T-helper 1 cell treated with Interleukin-12 subunit alpha and Interleukin-12 subunit beta and Interleukin-4 antibody, amounts not matched to agents 30 μg/mL and 1 μg/mL, for 36 hours (primary cell): ENCODE data around the gene RAD9A.
"Not testable (repeated sequence)": the region's sequence is repeated elsewhere in the genome, so short reads cannot be mapped to it uniquely, and the experiment has no call there.

Experiments used
- H3K27ac Mint-ChIP-seq: one replicate; pipeline ENCODE4 v1.8.0; 2021; ENCODE audit warnings: mild to moderate bottlenecking, mixed read lengths
- H3K27me3 Mint-ChIP-seq: one replicate; pipeline ENCODE4 v1.8.0; 2021; ENCODE audit warnings: low read depth, mixed read lengths
- H3K36me3 Mint-ChIP-seq: one replicate; pipeline ENCODE4 v1.8.0; 2021; ENCODE audit warnings: low read depth, mixed read lengths
- H3K4me1 Mint-ChIP-seq: one replicate; pipeline ENCODE4 v1.8.0; 2021; ENCODE audit warnings: low read depth, mixed read lengths
- H3K4me3 Mint-ChIP-seq: one replicate; pipeline ENCODE4 v1.8.0; 2021; ENCODE audit warnings: mild to moderate bottlenecking, moderate library complexity, mixed read lengths
- H3K9me3 Mint-ChIP-seq: one replicate; pipeline ENCODE4 v1.8.0; 2021; ENCODE audit warnings: mixed read lengths

The RAD9A gene

DNA sequence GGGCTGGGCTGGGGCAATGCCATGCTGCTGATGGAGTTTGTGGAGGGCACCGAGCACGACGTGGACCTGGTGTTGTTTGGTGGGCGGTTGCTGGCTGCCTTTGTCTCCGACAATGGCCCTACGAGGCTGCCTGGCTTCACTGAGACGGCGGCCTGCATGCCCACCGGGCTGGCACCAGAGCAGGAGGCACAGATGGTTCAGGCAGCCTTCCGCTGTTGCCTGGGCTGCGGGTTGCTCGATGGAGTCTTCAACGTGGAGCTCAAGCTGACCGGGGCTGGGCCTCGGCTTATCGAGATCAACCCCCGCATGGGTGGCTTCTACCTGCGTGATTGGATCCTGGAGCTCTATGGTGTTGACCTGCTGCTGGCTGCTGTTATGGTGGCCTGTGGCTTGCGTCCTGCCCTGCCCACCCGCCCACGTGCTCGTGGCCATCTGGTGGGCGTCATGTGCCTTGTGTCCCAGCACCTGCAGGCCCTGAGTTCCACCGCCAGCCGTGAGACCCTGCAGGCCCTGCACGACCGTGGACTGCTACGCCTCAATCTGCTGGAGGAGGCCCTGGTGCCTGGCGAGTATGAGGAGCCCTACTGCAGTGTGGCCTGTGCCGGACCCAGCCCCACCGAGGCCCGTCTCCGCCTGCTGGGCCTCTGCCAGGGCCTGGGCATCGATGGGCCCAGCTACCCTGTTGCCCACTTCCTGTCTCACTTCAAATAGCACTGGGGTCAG, 32.3 kb downstream of the RAD9A start:
- Mint-ChIP-seq H3K27me3 (peaks cover 5% of the 10 kb centered on the region), H3K4me3 (no peak overlapping the region), H3K9me3 (no peaks in the 10 kb centered on the region), H3K27ac (no peak overlapping the region), H3K36me3 (peaks cover 5% of the 10 kb centered on the region), H3K4me1 (peaks cover 19% of the 10 kb centered on the region)

DNA sequence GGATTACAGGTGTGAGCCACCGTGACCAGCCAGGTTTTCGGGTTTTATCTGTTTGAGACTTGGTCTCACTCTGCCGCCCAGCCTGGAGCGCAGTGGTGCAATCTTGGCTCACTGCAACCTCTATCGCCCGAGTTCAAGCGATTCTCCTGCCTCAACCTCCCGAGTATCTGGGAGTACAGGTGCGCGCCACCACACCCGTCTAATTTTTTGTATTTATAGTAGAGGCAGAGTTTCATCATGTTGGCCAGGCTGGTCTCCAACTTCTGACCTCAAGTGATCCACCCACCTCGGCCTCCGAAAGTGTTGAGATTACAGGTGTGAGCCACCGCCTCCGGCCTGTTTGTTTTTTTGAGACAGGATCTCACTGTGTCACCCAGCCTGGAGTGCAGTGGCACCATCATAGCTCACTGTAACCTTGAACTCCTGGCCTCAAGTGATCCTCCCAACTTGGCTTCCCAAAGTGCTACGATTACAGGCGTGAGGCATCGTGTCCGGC, 35.6 kb downstream of the RAD9A start:
- Mint-ChIP-seq H3K4me3 (peak overlapping the region; percentile 98), H3K36me3 (peaks cover 17% of the 10 kb centered on the region), H3K27ac (peak overlapping the region; percentile 96), H3K4me1 (peaks cover 27% of the 10 kb centered on the region)
- H3K27me3 Mint-ChIP-seq, H3K9me3 Mint-ChIP-seq: not testable (repeated sequence)

DNA sequence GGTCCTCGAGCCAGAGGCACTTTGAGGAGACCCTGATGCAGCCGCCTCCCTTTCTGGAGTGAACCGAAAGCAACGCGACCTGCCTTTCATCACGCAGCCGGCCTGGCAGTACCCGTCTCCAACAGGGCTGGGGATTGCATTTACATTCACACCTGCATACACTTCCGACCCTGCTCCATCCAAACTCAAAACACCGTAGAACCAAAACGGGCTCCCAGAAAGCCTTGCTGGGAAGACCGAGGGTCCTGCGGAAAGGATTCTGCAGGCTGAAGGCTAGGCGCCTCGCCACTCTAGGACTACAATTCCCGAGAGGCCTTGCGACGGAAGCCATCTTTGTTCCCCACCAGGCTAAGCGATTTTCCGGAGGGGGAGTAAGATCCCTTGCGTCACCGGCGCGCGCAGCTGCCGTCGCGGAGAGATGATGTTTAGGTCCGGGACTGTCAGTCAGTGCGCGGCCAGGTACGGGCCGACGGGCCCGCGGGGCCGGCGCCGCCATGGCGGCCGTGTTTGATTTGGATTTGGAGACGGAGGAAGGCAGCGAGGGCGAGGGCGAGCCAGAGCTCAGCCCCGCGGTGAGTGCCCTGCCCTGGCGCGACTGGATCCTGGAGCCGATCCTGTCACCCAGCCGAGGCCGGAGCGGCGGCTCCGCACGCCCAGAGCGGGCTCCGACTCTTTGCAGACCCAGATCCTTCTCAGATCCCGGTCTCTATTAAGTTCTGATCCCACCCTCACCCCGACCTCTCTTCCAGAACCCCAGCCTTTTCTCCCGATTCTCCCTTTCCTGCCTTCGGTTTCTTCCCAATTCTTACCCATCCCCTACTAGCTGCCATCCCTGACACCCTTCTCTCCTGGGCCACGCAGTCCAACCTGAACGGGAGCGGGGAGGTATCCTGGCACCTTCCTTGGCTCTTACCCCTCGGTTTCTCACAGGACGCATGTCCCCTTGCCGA, 36.5 kb downstream of the RAD9A start, which contains the start of gene RPS6KB2:
Gene RPS6KB2 (plus strand): TSS at position 443 of the 950 bp plus-strand sequence. CDS start 52 bp downstream, at position 495.
- H3K27ac Mint-ChIP-seq: peak within 1 kb of the TSS; percentile 96
- H3K4me1 Mint-ChIP-seq: peaks cover 26% of the 10 kb centered on the region
- no peaks in the 10 kb centered on the region for H3K9me3 Mint-ChIP-seq
- no peaks in the 10 kb centered on the region for H3K27me3 Mint-ChIP-seq
- H3K36me3 Mint-ChIP-seq: peaks cover 17% of the 10 kb centered on the region
- peak within 1 kb of the TSS; percentile 98 for H3K4me3 Mint-ChIP-seq

DNA sequence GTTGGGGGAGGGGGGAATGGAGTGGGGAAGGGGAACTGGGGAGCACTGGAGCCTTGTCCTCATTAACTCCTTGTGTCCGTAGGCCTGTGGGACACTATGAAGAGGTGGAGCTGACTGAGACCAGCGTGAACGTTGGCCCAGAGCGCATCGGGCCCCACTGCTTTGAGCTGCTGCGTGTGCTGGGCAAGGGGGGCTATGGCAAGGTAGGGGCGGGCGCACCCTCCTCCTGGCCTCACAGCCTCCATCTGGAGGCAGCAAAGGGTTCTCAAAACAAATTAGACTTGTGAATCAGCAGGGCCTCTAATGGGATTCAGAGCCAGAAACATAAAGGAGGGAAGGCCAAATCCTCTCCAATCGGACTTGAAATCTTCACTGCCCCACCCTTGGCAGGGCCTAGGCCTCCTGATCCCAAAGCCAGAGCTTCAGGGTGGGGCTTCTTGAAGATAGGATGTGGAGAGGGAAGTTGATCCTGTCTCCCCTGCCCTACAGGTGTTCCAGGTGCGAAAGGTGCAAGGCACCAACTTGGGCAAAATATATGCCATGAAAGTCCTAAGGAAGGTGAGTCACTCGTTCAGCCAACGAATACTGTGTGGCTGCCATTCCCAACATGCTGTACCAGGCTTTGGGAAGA, 37.4 kb downstream of the RAD9A start:
- Mint-ChIP-seq H3K27ac (peak overlapping the region; percentile 91), H3K4me1 (peaks cover 28% of the 10 kb centered on the region), H3K9me3 (no peaks in the 10 kb centered on the region), H3K4me3 (peak overlapping the region; percentile 98), H3K36me3 (peaks cover 17% of the 10 kb centered on the region), H3K27me3 (no peaks in the 10 kb centered on the region)

DNA sequence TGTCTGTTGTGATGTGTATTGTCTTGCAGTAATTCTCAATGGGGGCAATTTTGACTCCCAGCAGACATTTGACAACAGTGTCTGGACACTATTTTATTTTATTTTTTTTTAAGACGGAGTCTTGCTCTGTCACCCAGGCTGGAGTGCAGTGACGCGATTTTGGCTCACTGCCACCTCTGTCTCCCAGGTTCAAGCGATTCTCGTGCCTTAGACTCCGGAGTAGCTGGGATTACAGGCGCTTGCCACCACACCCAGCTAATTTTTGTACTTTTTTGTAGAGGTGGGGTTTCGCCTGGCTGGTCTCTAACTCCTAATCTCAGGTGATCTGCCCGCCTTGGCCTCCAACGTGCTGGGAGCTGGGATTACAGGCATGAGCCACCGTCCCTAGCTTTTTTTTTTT, 37.9 kb downstream of the RAD9A start:
- Mint-ChIP-seq H3K36me3 (peaks cover 17% of the 10 kb centered on the region), H3K4me3 (peak overlapping the region; percentile 98), H3K4me1 (peaks cover 28% of the 10 kb centered on the region), H3K27ac (no peak overlapping the region), H3K27me3 (no peaks in the 10 kb centered on the region), H3K9me3 (no peaks in the 10 kb centered on the region)

DNA sequence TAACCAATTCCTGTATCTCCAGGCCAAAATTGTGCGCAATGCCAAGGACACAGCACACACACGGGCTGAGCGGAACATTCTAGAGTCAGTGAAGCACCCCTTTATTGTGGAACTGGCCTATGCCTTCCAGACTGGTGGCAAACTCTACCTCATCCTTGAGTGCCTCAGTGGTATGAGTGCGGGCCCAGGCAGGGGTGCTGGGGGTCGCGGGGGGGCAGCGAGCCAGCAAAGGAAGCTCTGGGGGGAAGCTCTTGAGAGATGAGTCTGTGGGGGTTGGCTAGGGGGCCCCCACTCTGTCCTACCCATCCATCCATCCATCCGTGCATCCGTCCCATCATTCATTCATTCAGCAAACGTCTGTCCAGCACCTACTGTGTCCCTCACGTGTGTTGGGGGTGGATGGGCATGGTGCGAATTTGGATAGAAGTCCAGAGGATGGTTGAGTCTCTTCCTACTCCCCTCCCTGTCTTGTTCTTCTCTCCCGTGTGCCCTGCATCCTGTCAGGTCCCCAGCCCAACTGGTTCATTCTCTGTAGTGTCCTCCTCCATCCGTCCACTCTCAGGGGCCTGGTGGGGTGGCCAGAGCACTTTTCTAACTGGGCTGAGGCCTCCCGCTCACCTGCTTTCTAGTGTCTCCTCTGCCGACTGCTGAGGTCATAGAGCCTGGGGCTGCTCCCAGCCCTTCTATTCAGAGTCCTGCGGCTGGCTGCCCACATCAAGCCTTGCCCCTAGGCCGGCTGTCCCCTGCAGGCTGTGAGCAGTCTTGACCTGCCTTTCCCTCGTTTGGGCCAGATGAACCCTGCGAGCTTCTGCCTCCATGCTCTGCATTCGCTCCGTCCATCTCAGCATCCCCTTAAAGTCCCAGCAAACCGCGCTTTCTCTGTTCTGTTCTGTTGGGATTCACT, 39.8 kb downstream of the RAD9A start:
- Mint-ChIP-seq H3K36me3 (peaks cover 27% of the 10 kb centered on the region), H3K27ac (peak overlapping the region; percentile 67), H3K4me1 (peaks cover 29% of the 10 kb centered on the region), H3K27me3 (no peaks in the 10 kb centered on the region), H3K4me3 (peak overlapping the region; percentile 56), H3K9me3 (no peaks in the 10 kb centered on the region)

DNA sequence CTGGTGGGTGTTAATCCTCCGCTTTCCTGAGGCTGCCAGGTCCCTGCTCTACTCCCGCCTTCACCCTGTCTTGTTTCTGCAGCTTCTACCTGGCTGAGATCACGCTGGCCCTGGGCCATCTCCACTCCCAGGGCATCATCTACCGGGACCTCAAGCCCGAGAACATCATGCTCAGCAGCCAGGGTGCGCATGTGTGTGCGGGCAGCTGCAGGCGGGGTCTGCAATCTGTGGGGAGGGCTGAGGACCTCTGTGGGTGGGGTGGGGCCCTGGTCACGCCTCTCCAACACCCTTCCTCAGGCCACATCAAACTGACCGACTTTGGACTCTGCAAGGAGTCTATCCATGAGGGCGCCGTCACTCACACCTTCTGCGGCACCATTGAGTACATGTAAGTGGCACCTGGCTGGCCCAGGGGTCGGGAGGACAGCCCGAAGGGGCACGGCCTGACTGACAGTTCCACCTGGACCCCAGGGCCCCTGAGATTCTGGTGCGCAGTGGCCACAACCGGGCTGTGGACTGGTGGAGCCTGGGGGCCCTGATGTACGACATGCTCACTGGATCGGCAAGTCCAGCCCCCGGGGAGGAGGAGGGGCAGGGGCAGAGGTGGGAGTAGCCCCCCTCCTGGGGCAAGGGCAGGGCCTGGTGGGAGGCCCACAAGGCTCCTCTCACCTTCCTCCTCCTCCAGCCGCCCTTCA, 41.0 kb downstream of the RAD9A start:
- Mint-ChIP-seq H3K4me1 (peaks cover 22% of the 10 kb centered on the region), H3K27ac (peak overlapping the region; percentile 9), H3K36me3 (peaks cover 32% of the 10 kb centered on the region), H3K9me3 (no peaks in the 10 kb centered on the region), H3K4me3 (no peak overlapping the region), H3K27me3 (no peaks in the 10 kb centered on the region)

DNA sequence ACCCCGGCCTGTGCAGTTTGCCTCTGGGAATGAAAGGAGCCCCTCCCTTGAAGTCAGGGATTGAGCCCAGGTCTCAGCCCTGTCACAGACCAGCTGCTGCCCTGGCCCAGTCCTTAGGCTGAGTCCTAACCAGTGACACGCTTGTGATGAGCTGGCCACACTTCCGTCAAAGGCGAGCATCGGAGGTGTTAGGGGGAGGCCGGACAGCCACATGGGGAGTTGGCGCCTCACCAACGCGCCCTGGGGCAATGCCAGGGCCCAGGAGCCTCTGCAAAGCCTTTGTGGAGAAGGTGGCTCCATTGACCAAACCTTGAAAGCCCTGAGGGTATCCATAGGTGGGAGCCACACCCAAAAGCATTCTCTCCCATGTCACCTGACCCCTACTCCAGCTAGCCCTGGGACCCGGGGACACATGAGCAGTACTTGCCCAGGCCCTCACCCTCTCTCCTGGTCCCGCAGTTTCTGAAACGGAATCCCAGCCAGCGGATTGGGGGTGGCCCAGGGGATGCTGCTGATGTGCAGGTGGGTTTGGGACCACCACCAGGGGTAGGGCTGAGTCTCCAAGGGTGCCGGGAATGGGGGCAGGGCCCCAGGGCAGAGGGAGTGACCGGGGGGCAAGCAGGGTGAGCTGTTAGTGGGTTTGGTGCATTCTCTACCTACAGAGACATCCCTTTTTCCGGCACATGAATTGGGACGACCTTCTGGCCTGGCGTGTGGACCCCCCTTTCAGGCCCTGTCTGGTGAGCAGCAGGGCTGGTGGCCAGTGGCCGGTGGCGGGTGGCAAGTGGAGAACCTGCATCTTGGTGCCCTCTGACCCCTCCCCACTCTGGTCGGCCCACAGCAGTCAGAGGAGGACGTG, 42.0 kb downstream of the RAD9A start:
- Mint-ChIP-seq H3K4me3 (no peak overlapping the region), H3K4me1 (peaks cover 21% of the 10 kb centered on the region), H3K27ac (peak overlapping the region; percentile 49), H3K36me3 (peaks cover 34% of the 10 kb centered on the region), H3K27me3 (no peaks in the 10 kb centered on the region), H3K9me3 (no peaks in the 10 kb centered on the region)

DNA sequence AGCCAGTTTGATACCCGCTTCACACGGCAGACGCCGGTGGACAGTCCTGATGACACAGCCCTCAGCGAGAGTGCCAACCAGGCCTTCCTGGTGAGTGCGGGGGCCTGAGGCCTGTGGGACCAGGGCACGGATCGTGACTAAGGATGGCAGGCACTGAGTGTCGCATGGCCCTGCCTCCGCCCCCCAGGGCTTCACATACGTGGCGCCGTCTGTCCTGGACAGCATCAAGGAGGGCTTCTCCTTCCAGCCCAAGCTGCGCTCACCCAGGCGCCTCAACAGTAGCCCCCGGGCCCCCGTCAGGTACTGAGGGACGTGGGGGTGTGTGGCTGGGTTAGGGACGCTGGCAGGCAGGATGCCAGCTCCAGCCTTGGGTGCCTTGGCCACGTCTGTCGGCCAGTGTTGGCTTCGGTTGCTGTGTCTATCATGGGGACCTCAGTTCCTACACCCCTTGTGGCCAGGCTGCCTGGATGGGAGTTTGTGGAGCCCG, 42.7 kb downstream of the RAD9A start:
- Mint-ChIP-seq H3K9me3 (no peaks in the 10 kb centered on the region), H3K27me3 (no peaks in the 10 kb centered on the region), H3K4me3 (no peak overlapping the region), H3K4me1 (peaks cover 27% of the 10 kb centered on the region), H3K36me3 (peaks cover 41% of the 10 kb centered on the region), H3K27ac (peak overlapping the region; percentile 9)

DNA sequence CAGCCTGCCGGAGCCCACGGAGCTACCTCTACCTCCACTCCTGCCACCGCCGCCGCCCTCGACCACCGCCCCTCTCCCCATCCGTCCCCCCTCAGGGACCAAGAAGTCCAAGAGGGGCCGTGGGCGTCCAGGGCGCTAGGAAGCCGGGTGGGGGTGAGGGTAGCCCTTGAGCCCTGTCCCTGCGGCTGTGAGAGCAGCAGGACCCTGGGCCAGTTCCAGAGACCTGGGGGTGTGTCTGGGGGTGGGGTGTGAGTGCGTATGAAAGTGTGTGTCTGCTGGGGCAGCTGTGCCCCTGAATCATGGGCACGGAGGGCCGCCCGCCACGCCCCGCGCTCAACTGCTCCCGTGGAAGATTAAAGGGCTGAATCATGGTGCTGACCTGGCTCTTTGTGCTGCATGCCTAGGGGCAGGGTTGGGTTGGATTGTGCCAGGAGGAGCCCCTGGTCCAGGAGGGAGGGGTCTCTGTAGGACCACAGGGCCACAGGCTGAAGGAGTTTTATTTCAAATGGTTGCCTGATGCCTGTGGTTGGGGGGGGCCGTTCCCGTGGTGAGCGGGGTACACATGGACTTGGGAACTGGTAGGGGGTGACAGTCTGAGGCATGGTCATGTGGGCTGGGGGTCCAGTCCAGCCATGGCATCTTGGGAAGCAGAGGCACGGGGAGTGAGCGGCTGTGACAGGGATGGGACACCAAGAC, 43.4 kb downstream of the RAD9A start:
- H3K36me3 Mint-ChIP-seq: peaks cover 44% of the 10 kb centered on the region
- H3K4me1 Mint-ChIP-seq: peaks cover 33% of the 10 kb centered on the region

DNA sequence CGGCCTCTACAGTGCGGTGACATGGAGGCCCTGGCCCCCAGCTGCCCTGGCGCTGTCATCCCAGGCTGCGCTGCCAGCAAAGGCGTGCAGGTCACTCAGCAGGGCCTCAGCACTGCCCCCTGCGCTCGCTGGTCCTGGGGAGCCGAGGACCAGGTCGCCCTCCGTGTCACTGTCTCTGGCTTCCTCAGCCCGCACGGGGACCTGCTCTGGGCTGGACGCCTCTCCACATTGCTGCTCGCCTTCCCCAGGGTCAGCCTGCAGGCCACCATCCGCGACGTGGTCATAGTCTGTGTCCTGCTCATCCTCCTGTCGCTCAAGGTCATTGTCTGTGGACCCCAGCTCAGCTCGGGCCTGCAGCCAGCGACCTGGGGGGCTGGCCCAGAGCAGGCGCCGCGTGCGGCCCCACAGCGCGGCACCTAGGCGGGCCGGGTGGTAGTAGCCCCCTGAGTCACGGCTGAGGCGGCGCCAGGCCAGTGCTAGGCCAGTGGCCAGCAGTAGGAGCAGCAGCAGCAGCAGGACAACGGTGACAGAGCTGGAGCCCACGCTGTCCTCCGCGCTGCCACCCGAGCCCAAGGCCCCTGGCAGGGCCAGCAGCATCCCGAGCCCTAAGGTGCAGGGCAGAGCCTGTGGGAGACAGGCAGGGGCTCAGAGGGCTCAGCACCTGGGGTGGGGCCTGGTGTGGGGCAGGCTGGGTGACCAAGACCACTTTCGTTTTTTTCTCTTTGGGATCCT, 44.1 kb downstream of the RAD9A start:
- H3K27me3 Mint-ChIP-seq: no peaks in the 10 kb centered on the region
- H3K27ac Mint-ChIP-seq: peak overlapping the region; percentile 83
- peak overlapping the region; percentile 99 for H3K4me3 Mint-ChIP-seq
- no peaks in the 10 kb centered on the region for H3K9me3 Mint-ChIP-seq
- peaks cover 43% of the 10 kb centered on the region for H3K36me3 Mint-ChIP-seq
- peaks cover 37% of the 10 kb centered on the region for H3K4me1 Mint-ChIP-seq

More for the DNA sequence above, 43.4 kb downstream of the RAD9A start:
- Mint-ChIP-seq H3K9me3 (no peaks in the 10 kb centered on the region), H3K27me3 (no peaks in the 10 kb centered on the region), H3K4me3 (peak overlapping the region; percentile 80), H3K27ac (peak overlapping the region; percentile 41)
